ENCODE measurements around the gene PDK2.
A peak's percentile ranks its signal among the peaks of the same experiment; 100 is the strongest.

The PDK2 gene

GRCh38 chr17:50139950-50140885, 45.1 kb downstream of the PDK2 start:
- no peak for DNase-seq

DNA sequence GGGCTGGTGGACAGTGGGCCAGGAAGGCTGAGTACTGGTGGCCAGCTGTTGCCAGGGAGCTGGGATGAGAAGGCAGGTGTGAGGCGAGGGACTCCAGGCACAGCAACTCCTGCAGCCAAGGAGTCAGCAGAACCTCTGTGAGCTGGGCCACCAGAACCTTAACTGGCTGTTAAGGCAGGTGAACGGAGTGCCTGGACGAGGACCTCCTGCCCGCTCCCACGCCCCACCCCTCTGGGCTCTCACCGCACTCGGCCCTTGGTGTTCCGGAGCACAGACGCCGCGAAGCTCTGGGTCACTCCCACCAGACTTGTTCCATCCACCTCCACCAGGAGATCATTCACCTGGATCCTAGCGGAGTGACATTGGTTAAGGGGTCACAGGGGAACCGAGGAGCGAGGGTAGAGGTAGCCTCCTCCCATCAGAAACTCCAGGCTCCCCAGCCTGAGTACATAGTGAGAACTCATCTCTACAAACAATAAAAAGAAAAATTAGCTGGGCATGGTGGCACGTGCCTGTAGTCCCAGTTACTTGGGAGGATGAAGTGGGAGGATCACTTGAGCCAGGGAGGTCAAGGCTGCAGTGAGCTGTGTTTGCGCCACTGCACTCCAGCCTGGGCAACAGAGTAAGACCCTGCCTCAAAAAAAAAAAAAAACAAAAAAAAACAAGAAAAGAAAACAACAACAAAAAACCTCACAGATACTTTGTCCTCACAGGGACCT, 46.0 kb downstream of the PDK2 start:
- DNase-seq: no peak

DNA sequence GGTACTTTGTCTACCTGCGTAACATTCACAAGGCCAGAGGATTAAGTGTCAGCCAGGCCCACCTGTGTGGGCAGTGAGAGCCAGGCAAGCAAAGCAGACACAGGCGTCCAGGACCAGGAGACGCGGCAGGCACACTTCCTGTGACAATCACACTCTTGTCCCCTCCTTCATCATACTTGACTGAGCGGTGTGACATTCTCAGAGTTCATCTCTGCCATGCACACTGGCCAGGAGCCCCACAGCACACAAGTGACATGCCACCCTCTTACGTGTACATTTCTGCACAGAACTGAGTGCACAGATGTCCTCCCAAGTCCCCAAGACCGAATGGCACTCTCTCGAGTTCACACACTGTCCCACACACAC, 46.6 kb downstream of the PDK2 start:
- DNase-seq: no peak

DNA sequence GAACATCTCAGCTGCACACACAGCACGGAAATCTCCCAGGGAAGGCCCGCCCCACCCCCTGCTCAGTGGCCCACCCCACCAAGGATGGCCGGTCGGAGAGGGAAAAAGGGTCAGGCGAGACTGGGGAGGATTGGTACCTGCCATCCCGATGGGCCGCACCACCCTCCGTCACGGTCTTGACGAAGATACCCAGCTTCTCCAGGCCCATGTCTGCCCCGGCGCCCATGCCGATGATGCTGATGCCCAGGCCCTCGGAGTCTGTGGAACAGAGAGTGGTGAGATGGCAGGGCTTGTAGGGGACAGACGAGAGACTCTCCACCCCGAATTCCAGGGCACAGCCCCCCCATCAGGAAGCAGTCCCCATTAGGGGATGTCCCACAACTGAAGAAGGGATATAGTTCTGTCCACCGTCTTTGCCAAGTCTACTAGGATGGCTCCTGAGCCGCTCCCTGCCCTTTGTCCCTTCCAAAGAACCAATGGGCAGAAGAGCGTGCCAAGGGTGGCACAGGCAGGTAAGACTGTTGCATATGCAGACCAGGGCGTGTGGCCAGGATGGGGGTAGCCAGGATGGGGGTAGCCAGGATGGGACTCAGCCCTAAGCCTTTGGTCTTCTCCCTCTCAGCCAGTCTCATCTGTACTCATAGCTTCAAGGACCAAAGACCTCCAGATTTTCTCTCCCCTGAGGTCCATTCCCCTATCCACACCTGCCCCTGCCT, 48.5 kb downstream of the PDK2 start:
- DNase-seq: no peak

- no peak for DNase-seq
These were observed 49.2 kb downstream of the PDK2 start for GRCh38 chr17:50144355-50144754.

- no peak for DNase-seq
These were observed 49.8 kb downstream of the PDK2 start for GRCh38 chr17:50144845-50145531.

GRCh38 chr17:50145532-50146229, 50.5 kb downstream of the PDK2 start:
- no peak for DNase-seq

GRCh38 chr17:50146230-50146926, 51.2 kb downstream of the PDK2 start:
- no peak for DNase-seq

DNA sequence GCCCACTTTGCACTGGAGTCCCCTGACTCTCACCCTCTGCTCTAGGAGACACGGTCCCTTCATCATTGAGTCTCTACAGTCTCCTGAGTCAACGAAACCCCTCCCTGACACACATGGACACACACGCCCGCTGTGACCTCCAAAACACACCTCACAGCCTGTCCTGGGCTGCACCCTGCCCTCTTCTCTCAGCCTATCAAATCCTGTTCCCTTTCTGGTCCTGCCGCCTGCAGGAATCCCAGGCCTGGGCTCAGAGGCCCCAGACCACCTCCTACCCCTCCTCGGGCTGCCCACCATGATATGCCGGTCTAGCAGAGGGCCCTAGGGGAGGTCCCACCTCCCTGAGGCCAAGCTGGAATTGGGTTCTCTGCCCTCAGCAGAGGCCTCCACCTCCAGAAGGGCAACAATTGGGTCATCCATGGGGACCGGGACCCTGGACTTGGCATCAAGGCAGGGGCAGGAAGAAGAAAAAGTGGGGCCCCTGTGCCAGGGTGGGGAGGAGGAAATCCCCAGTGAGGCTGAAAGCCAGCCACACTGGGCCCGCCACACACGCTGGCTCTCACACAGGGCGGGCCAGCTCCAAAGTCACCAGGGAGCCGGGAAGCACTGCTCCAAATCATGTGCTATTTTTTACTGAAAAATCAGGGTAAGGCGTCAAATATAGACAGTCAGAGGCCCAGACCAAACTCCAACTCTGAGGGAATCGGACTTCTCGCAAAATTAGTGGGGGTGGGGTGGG, 51.9 kb downstream of the PDK2 start:
- no peak for DNase-seq

GRCh38 chr17:50147841-50148225, 52.7 kb downstream of the PDK2 start:
- no peak for DNase-seq

DNA sequence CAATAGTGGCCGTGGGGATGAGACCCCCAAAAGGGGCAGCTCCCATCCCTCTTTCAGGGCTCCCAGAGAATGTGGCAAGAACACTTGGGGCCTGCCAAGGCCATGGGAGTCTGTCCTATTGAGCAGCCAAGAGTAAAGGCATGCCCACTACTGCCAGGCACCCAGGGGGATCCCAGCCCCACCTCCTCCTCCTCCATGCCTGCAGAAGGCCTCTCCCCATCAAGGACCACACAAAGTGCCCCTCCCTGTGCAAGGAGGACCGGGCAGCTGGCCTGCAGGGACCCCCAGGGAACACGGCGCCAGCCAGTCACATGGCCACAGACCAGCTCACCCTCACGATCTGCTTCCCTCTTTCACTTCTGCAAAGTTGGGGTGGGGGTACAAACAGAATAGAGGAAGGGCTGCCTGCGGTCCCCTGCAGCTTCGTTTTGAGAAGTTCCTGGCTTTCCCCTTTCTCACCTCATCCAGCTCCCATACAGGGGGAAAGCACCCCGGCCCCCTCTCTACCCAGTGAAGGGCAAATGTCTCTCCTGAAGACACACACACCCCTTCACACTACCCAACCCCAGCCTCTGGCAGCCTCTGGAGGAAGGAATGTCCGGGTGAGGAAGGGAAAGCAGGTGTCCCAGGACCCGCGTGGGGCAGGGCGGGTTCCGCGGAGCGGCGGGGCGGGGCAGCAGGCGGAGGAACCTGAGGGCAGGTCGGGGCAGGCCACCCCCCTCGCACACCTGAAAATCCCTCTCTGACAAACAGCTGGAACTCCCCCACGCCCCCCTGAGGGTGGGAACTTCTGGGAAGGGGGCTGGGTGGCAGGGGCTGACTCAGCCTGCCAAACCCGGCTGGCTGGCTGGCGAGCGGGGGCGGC, 53.3 kb downstream of the PDK2 start:
- no peak for DNase-seq

DNA sequence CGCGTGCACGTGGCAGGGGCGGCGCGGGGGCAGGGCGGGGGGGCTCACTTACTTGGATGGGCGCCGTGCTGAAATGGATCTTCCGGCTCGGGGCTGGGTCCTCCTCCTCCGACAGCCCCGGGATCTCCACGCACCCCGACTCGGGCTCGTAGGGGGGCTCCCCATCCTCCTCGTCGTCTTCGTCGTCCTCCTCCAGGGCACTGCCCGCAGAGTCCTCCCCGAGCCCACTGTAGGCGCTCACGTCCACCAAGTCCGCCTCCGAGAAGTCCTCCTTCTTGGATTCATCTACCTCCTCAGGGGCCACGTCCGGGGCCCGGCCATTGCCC, 53.9 kb downstream of the PDK2 start:
- no peak for DNase-seq

GRCh38 chr17:50149417-50150353, 54.5 kb downstream of the PDK2 start:
- no peak for DNase-seq

DNA sequence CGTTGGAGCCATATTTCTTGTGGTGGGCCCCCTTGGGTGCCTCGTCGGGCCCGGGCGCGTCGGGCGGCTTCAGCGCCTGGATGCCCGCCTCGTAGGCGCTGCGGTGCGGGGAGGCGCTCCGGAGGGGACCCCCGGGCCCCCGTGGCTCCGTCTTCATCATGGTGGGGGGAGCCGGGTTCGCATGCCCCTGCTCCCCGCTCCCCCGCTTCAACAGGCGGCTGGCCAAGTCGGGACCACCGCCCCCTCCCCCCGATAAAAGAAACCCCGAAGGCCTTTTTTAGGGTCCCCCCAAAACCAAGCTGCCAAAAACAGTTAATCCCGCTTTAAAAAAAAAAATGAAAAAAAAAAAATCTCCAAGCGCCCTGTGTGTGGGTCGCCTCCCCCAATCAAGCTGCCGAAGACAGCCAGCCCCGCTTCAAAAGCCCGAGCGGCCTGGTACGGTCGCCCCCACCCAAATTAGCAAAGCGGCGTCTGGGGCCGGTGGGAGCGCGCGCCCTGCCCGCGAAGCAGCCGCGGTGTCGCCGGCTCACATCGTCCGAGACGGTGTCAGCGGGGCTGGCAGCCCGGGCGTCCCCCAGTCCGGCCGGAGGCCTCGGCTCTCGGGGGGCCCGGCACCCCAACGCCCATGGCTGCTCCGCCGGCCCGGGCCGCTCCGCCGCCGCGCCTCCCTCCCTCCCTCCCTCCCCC, 55.3 kb downstream of the PDK2 start, which contains the start of gene PPP1R9B:
Gene PPP1R9B, minus strand, starts transcription at position 324 of the 687 bp plus-strand sequence. Its CDS starts 164 bp downstream, at position 160.
- no peak for DNase-seq

DNA sequence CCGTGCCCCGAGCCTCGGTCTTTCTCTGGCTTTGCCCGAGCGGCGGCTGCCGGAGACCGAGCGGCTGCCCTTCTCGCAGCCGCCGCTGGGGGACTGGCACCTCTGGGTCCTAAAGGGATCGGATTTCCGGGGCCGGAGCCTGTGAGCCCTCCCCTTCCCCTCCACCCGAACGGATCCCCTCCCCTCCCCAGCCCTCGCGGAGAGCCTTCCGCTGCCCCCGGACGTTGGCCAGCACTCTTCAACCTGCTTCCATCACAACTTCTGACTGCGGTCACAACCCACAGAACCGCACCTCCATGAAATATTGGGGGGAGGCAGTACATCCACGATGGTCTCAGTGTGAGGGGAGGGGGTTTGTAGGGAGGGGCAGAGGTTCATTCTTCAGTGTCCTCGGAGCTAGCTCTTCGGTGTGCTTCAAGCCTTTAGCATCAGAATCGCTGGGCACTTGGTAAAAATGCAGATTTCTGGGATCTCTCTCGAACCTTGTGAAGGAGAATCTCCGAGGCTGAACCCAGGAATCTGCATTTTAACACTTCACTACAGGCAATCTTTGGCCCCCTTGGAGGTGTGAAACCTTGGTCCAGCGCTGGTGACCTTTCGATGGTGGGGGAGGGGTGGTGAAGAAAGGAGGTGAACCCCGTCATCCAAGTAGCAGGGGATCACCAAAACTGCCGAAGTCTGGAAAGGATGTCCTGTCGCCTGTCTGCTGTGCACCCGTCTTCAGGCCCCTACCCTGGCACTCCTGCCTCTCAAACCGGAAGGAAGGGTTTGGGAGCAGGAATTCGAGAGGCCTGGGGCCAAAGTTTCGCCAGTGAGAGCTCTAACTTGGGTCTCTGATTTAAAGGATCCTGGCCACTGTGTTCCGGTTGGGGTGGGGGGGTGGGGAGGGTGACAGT, 56.1 kb downstream of the PDK2 start:
- DNase-seq: peak; percentile 30

GRCh38 chr17:50151937-50152547, 56.9 kb downstream of the PDK2 start:
- no peak for DNase-seq

- no peak for DNase-seq
These were observed 57.6 kb downstream of the PDK2 start for GRCh38 chr17:50152736-50153135.
